Neural cell (in vitro differentiated cells): Measurements from ENCODE around the gene DDX53. TPM values are rescaled to one million over a fixed set of nuclear protein-coding genes. Genes with fewer than 3 reads are reported as not detected.

Experiments
- H2AFZ ChIP-seq: fragments of 200-600, 300-800 bp; sonication (generic), shearing (Covaris generic); 2 replicates; pipeline ENCODE4 v1.6.0; 2014; ENCODE audit warnings: low read depth, mild to moderate bottlenecking, antibody characterized with exemption, low read length, moderate library complexity
- H3F3A ChIP-seq: fragments of 200-600 bp; shearing (Covaris generic); 2 replicates; pipeline ENCODE4 v1.6.1; 2016; ENCODE audit warnings: mild to moderate bottlenecking, moderate library complexity, mixed read lengths, antibody characterized with exemption, low read length; ENCODE audit not compliant: insufficient read depth, poor library complexity, severe bottlenecking
- H3K27ac ChIP-seq: fragments of 200-600, 300-800 bp; sonication (generic), shearing (Covaris generic); 2 replicates; pipeline ENCODE4 v1.5.1; 2014; ENCODE audit warnings: mild to moderate bottlenecking, low read length, moderate library complexity
- H3K27me3 ChIP-seq: fragments of 300-800, 200-600 bp; sonication (generic), shearing (Covaris generic); 2 replicates; pipeline ENCODE4 v1.6.0; 2014; ENCODE audit warnings: mild to moderate bottlenecking, low read depth, low read length, moderate library complexity; ENCODE audit not compliant: insufficient read depth
- H3K36me3 ChIP-seq: fragments of 300-800, 200-600 bp; sonication (generic), shearing (Covaris generic); 2 replicates; pipeline ENCODE4 v1.5.1; 2014; ENCODE audit warnings: mild to moderate bottlenecking, antibody characterized with exemption, low read length, moderate library complexity; ENCODE audit not compliant: insufficient read depth
- H3K4me2 ChIP-seq: fragments of 300-800, 200-600 bp; sonication (generic), shearing (Covaris generic); 2 replicates; pipeline ENCODE4 v1.6.0; 2014; ENCODE audit warnings: mild to moderate bottlenecking, low read length
- H3K4me3 ChIP-seq: fragments of 300-800, 200-600 bp; sonication (generic), shearing (Covaris generic); 2 replicates; pipeline ENCODE4 v1.5.1; 2014; ENCODE audit warnings: mild to moderate bottlenecking, low read length, moderate library complexity
- H3K79me2 ChIP-seq: fragments of 200-600 bp; shearing (Covaris generic); replicated peaks from 2 replicates; pipeline ENCODE4 v1.6.0; 2014; ENCODE audit warnings: mild to moderate bottlenecking, low read length, moderate library complexity; ENCODE audit not compliant: insufficient read depth
- H3K9ac ChIP-seq: fragments of 300-800, 200-600 bp; sonication (generic), shearing (Covaris generic); 2 replicates; pipeline ENCODE4 v1.6.1; 2016; ENCODE audit warnings: mild to moderate bottlenecking, low read length, mixed read lengths
- H3K9me2 ChIP-seq: fragments of 200-600 bp; shearing (Covaris generic); 2 replicates; pipeline ENCODE4 v1.6.1; 2016; ENCODE audit warnings: mild to moderate bottlenecking, low read length, mixed read lengths; ENCODE audit not compliant: insufficient read depth
- H3K9me3 ChIP-seq: fragments of 200-600, 300-800 bp; sonication (generic), shearing (Covaris generic); 2 replicates; pipeline ENCODE4 v1.6.1; 2016; ENCODE audit warnings: mild to moderate bottlenecking, mixed run types, low read length, moderate library complexity, mixed read lengths
- H4K20me1 ChIP-seq: fragments of 200-600 bp; shearing (Covaris generic); 2 replicates; pipeline ENCODE4 v1.6.1; 2016; ENCODE audit warnings: mild to moderate bottlenecking, mixed run types; ENCODE audit not compliant: insufficient read depth
- EP300 ChIP-seq: fragments of 450-650 bp; conservative IDR thresholded peaks from 2 replicates; pipeline ENCODE4 v1.6.1; 2014; ENCODE audit warnings: antibody characterized with exemption, mild to moderate bottlenecking, moderate library complexity; ENCODE audit not compliant: poor library complexity, severe bottlenecking
- EZH2 ChIP-seq: fragments of 200-600, 300-800 bp; shearing (Covaris generic), sonication (generic); IDR thresholded peaks from 2 replicates; pipeline ENCODE4 v1.6.1; 2014; ENCODE audit warnings: antibody characterized with exemption, low read length, borderline replicate concordance, mild to moderate bottlenecking; ENCODE audit not compliant: insufficient read depth, poor library complexity, severe bottlenecking
- MXI1 ChIP-seq: fragments of 450-650 bp; conservative IDR thresholded peaks from 2 replicates; pipeline ENCODE4 v1.6.1; 2014; ENCODE audit warnings: antibody characterized with exemption, mild to moderate bottlenecking; ENCODE audit not compliant: poor library complexity, severe bottlenecking
- POLR2AphosphoS5 ChIP-seq: IDR thresholded peaks from 2 replicates; pipeline ENCODE4 v1.6.1; 2012
- RAD21 ChIP-seq: fragments of 450-650 bp; conservative IDR thresholded peaks from 2 replicates; pipeline ENCODE4 v1.6.1; 2014; ENCODE audit warnings: antibody characterized with exemption, mild to moderate bottlenecking, moderate library complexity
- SMC3 ChIP-seq: fragments of 450-650 bp; conservative IDR thresholded peaks from 2 replicates; pipeline ENCODE4 v1.6.1; 2014; ENCODE audit warnings: antibody characterized with exemption, mild to moderate bottlenecking, moderate library complexity; ENCODE audit not compliant: poor library complexity
- TAF1 ChIP-seq: IDR thresholded peaks from 2 replicates; pipeline ENCODE4 v1.6.1; 2012; ENCODE audit warnings: low read depth
- polyA plus RNA-seq: library from polyadenylated mRNA; depleted of rRNA; stranded (reverse); fragments of >200 nt; gene quantifications from 2 replicates; pipeline ENCODE4 v1.2.3, GENCODE V29; 2014
- TF ChIP-seq, protein P1 (sequence below): fragments of 450-650 bp; IDR thresholded peaks from 2 replicates; pipeline ENCODE4 v1.5.1; 2014; ENCODE audit warnings: antibody characterized with exemption, mild to moderate bottlenecking, moderate library complexity; ENCODE audit not compliant: poor library complexity, severe bottlenecking
- TF ChIP-seq, protein P2 (sequence below): IDR thresholded peaks from 2 replicates; pipeline ENCODE4 v1.6.1; 2012; ENCODE audit warnings: borderline replicate concordance

DDX53 gene
- polyA plus RNA-seq, 1 donor from 2014 or later, result not detected

DNA sequence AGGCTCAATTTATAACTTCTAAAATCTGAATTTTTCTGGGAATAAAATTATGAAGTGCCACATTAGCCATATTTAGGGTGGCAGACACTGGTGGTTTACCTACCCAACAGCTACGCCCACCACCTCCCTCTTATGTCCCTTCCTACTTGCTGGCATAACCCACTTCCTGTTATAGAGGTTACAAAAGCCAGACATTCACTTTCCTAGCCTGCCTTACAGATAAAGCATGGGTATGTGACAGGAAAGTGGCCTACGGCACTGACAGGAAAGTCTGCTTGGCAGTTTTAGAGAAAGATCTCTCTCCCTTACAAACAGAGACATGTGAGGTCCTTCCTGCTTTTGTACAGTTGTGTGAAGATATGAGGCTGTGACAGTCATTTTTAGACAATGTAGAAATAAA is 12.4 kb downstream of the DDX53 start:
- TF ChIP-seq, protein P1, sequence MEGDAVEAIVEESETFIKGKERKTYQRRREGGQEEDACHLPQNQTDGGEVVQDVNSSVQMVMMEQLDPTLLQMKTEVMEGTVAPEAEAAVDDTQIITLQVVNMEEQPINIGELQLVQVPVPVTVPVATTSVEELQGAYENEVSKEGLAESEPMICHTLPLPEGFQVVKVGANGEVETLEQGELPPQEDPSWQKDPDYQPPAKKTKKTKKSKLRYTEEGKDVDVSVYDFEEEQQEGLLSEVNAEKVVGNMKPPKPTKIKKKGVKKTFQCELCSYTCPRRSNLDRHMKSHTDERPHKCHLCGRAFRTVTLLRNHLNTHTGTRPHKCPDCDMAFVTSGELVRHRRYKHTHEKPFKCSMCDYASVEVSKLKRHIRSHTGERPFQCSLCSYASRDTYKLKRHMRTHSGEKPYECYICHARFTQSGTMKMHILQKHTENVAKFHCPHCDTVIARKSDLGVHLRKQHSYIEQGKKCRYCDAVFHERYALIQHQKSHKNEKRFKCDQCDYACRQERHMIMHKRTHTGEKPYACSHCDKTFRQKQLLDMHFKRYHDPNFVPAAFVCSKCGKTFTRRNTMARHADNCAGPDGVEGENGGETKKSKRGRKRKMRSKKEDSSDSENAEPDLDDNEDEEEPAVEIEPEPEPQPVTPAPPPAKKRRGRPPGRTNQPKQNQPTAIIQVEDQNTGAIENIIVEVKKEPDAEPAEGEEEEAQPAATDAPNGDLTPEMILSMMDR, result no peak
- TF ChIP-seq SMC3 (no peak), POLR2AphosphoS5 (no peak), MXI1 (no peak), RAD21 (no peak), EP300 (no peak), TAF1 (no peak), EZH2 (no peak)
- TF ChIP-seq, protein P2, sequence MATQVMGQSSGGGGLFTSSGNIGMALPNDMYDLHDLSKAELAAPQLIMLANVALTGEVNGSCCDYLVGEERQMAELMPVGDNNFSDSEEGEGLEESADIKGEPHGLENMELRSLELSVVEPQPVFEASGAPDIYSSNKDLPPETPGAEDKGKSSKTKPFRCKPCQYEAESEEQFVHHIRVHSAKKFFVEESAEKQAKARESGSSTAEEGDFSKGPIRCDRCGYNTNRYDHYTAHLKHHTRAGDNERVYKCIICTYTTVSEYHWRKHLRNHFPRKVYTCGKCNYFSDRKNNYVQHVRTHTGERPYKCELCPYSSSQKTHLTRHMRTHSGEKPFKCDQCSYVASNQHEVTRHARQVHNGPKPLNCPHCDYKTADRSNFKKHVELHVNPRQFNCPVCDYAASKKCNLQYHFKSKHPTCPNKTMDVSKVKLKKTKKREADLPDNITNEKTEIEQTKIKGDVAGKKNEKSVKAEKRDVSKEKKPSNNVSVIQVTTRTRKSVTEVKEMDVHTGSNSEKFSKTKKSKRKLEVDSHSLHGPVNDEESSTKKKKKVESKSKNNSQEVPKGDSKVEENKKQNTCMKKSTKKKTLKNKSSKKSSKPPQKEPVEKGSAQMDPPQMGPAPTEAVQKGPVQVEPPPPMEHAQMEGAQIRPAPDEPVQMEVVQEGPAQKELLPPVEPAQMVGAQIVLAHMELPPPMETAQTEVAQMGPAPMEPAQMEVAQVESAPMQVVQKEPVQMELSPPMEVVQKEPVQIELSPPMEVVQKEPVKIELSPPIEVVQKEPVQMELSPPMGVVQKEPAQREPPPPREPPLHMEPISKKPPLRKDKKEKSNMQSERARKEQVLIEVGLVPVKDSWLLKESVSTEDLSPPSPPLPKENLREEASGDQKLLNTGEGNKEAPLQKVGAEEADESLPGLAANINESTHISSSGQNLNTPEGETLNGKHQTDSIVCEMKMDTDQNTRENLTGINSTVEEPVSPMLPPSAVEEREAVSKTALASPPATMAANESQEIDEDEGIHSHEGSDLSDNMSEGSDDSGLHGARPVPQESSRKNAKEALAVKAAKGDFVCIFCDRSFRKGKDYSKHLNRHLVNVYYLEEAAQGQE, result no peak
- no peak overlapping the region for H3K9ac ChIP-seq
- H3F3A ChIP-seq, result no peaks in the 10 kb centered on the region
- H3K27ac ChIP-seq, result no peak overlapping the region
- H3K79me2 ChIP-seq, result no peaks in the 10 kb centered on the region
- H3K36me3 ChIP-seq, result no peaks in the 10 kb centered on the region
- no peak overlapping the region for H3K4me2 ChIP-seq
- H3K9me3 ChIP-seq, result no peaks in the 10 kb centered on the region
- no peaks in the 10 kb centered on the region for H3K9me2 ChIP-seq
- no peak overlapping the region for H2AFZ ChIP-seq
- no peaks in the 10 kb centered on the region for H3K27me3 ChIP-seq
- H4K20me1 ChIP-seq, result no peaks in the 10 kb centered on the region
- H3K4me3 ChIP-seq, result no peak overlapping the region

DNA sequence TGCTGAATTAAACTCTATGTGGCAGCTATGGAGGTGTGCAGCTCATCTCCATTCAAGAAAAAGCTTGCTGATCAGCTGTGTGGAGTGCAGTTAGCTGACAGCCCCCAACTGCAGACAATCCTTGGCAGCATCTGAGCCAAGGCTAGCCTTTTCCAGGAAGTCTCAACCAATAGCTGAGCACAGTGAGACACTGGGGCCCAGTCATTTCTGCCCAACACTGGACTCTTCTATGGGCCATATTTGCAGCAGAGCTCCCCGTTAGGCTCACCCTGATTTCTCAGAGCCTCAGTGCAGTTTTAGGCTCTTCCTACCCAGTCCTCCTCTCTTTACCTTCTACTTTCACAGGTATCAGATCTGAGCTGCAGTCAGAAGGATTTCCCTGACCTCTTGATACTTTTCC is 12.9 kb downstream of the DDX53 start:
- H3K27ac ChIP-seq, result no peak overlapping the region
- H3K9me3 ChIP-seq, result no peaks in the 10 kb centered on the region
- H3K27me3 ChIP-seq, result no peaks in the 10 kb centered on the region
- no peak overlapping the region for H3K9ac ChIP-seq
- no peaks in the 10 kb centered on the region for H3K9me2 ChIP-seq
- no peak overlapping the region for H3K4me2 ChIP-seq
- TF ChIP-seq SMC3, result no peak
- TF ChIP-seq TAF1, result no peak
- TF ChIP-seq EP300, result no peak
- no peak overlapping the region for H3K4me3 ChIP-seq
- no peaks in the 10 kb centered on the region for H3F3A ChIP-seq
- H3K79me2 ChIP-seq, result no peaks in the 10 kb centered on the region
- no peaks in the 10 kb centered on the region for H4K20me1 ChIP-seq
- no peak overlapping the region for H2AFZ ChIP-seq
- H3K36me3 ChIP-seq, result no peaks in the 10 kb centered on the region

DNA sequence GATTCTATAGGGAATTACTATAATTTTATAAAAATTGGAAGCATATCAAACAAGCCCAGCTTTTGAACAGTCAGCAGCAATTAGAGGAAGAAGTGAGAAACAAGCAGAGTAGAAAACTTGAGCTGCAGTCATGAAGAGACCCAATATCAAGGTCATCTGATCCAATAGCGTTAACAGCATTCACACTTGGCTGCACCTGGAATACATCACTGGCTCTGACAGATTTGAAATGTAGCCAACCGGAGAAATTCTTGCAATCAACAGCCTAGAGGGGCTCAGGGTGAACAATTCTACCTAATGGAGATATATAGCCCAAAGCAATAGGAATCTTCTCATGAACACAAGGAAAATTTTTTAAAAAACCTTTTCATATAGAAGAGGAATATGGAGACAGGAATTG is 13.6 kb downstream of the DDX53 start:
- no peaks in the 10 kb centered on the region for H3K79me2 ChIP-seq
- H3K4me3 ChIP-seq, result no peak overlapping the region
- no peaks in the 10 kb centered on the region for H4K20me1 ChIP-seq
- no peaks in the 10 kb centered on the region for H3K27me3 ChIP-seq
- H2AFZ ChIP-seq, result no peak overlapping the region
- TF ChIP-seq, protein P1, result no peak
- TF ChIP-seq MXI1 (no peak), SMC3 (no peak), RAD21 (no peak), EZH2 (no peak), EP300 (no peak), POLR2AphosphoS5 (no peak), TAF1 (no peak)
- TF ChIP-seq, protein P2, result no peak
- H3K9me3 ChIP-seq, result no peaks in the 10 kb centered on the region
- H3K27ac ChIP-seq, result no peak overlapping the region
- H3K4me2 ChIP-seq, result no peak overlapping the region
- H3K9ac ChIP-seq, result no peak overlapping the region
- no peaks in the 10 kb centered on the region for H3F3A ChIP-seq
- H3K36me3 ChIP-seq, result no peaks in the 10 kb centered on the region
- H3K9me2 ChIP-seq, result no peaks in the 10 kb centered on the region
